ENCODE measurements around the gene GID4. TPM values are rescaled to one million over a fixed set of nuclear protein-coding genes. Genes with fewer than 3 reads are reported as not detected.

Gene GID4
- total and polyA plus RNA-seq, 2 of the 4 experiments (the other 2 are of a cell fraction) = 3.9 to 5.6 TPM

DNA sequence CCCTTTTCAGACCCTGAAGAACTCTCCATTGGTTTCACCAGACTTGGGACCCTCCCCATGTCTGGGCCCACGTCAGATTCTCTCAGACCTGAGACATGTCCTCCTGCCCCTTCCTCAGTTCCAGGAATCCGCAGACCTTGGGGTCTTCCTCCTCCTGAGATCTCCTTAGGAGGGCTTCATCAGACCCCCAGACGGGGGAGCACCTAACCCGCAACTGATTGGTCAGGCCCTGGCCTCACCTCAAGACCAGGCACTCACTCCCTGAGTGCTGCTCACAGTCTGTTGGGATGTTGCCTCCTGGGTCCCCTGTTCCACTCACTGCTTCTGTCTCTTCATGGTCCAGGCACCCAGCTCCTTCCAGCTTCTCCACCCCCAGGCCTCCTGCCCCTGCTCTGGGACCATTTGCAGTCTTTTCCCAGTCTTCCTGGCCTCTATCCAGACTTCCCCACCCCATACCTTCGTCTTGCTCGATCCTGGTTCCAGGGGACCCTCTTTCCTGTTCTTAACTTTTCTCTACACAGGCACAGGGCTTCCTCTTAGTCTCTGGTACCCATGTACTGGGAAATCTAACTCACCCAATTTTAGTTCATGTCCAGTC, 1.2 kb downstream of the GID4 start:
- Histone ChIP-seq H3K27ac (ENCODE audit: insufficient read depth, low read length) (peak overlapping the region; percentile 6; the same call in 1 of the 2 replicates), H3K56ac (ENCODE audit: extremely low read depth, insufficient read depth, low read length) (peak overlapping the region; percentile 48), H3K79me1 (ENCODE audit: low read depth in 1 of 2, low read length in 2 of 2) (peaks cover 45 to 60% of the 10 kb centered on the region in 2 experiments), H2BK20ac (ENCODE audit: low read depth, low read length) (no peak overlapping the region), H3K4ac (ENCODE audit: low read depth, low read length) (peak overlapping the region; percentile 53), H3K4me3 (ENCODE audit: insufficient read depth, low read depth, low read length) (peak overlapping the region; percentile 66), H2BK15ac (ENCODE audit: low read depth, low read length) (no peak overlapping the region), H2BK5ac (ENCODE audit: low read depth, low read length, poor library complexity, severe bottlenecking) (no peak overlapping the region), H3K18ac (ENCODE audit: low read depth, low read length) (no peak overlapping the region), H3K9ac (ENCODE audit: low read depth, low read length) (peak overlapping the region; percentile 61), H3K27me3 (ENCODE audit: control insufficient read depth, insufficient read depth, low read length) (no peaks in the 10 kb centered on the region), H4K91ac (ENCODE audit: insufficient read depth, low read depth, low read length) (no peak overlapping the region), H2BK120ac (ENCODE audit: low read depth, low read length) (no peak overlapping the region), H2AK9ac (replicated peaks; ENCODE audit: low read depth, low read length, poor library complexity) (peak overlapping the region; percentile 93), H4K20me1 (ENCODE audit: insufficient read depth, low read length) (peaks cover 11% of the 10 kb centered on the region; the same call in 1 of the 2 replicates), H3K9me3 (ENCODE audit: control insufficient read depth, insufficient read depth, low read length) (no peaks in the 10 kb centered on the region), H4K8ac (ENCODE audit: low read depth in 2 of 2, low read length in 2 of 2) (peak overlapping the region in 1 of 2 experiments; percentile 11; a peak in 3 of 4 replicates), H4K5ac (ENCODE audit: low read depth, low read length) (peak overlapping the region; percentile 33; the same call in 1 of the 2 replicates), H3K14ac (replicated peaks; ENCODE audit: low read depth, low read length) (peak overlapping the region; percentile 50), H3K9me1 (ENCODE audit: insufficient read depth, low read length) (peaks cover 7% of the 10 kb centered on the region), H2AK5ac (ENCODE audit: low read depth, low read length) (peak overlapping the region; percentile 69), H3K4me1 (ENCODE audit: control insufficient read depth, insufficient read depth, low read length) (peaks cover 14% of the 10 kb centered on the region), H3K36me3 (ENCODE audit: control insufficient read depth, insufficient read depth, low read length) (0 out of 2 replicates have a peak, but pooled peaks cover 2% of the 10 kb centered on the region), H3K4me2 (ENCODE audit: low read depth, low read length) (peak overlapping the region; percentile 99), H2AFZ (replicated peaks; ENCODE audit: low read length, poor library complexity) (peak overlapping the region; percentile 98), H3K23ac (ENCODE audit: low read depth, low read length) (peak overlapping the region; percentile 49)
- ATAC-seq (ENCODE audit: low read depth) (no peak), DNase-seq (no peak)
- 28% methylated on average over 4 of the region's 6 CpGs; no CpG with 5 or more reads in 1 of the 2 experiments for WGBS, 2 experiments (ENCODE audit: extremely low coverage in 2 of 2, insufficient read length in 1 of 2)
- ChIA-PET POLR2A (ENCODE audit: unreplicated experiment) (no interaction called here), CTCF (no interaction called here)
- BruUV-seq (replicated peaks) = TSS peak; percentile 14
- dilution Hi-C loops (cut with HindIII; ENCODE audit: low sequenced_read_pairs, unreplicated experiment) (no loop called here), intact Hi-C loops (cut with micrococcal nuclease) (no loop called here), in situ Hi-C loops (cut with MboI; ENCODE audit: low sequenced_read_pairs) (no loop called here)
- TF ChIP-seq ELK1 (IDR thresholded peaks at IDR 0.05; ENCODE audit: borderline replicate concordance, low read depth, low read length) (no peak), RAD21 (IDR thresholded peaks at IDR 0.05; ENCODE audit: low read length) (no peak), RFX5 (IDR thresholded peaks at IDR 0.05; ENCODE audit: low read depth, low read length) (no peak), RCOR1 (IDR thresholded peaks at IDR 0.05; ENCODE audit: insufficient replicate concordance, low read length) (no peak), MAFK (IDR thresholded peaks at IDR 0.05; ENCODE audit: low read depth, low read length) (no peak), MXI1 (IDR thresholded peaks at IDR 0.05; ENCODE audit: borderline replicate concordance, low read depth, low read length) (no peak), POLR2A (IDR thresholded peaks at IDR 0.05; ENCODE audit: low read depth, low read length) (no peak)
- TF ChIP-seq, protein P1, sequence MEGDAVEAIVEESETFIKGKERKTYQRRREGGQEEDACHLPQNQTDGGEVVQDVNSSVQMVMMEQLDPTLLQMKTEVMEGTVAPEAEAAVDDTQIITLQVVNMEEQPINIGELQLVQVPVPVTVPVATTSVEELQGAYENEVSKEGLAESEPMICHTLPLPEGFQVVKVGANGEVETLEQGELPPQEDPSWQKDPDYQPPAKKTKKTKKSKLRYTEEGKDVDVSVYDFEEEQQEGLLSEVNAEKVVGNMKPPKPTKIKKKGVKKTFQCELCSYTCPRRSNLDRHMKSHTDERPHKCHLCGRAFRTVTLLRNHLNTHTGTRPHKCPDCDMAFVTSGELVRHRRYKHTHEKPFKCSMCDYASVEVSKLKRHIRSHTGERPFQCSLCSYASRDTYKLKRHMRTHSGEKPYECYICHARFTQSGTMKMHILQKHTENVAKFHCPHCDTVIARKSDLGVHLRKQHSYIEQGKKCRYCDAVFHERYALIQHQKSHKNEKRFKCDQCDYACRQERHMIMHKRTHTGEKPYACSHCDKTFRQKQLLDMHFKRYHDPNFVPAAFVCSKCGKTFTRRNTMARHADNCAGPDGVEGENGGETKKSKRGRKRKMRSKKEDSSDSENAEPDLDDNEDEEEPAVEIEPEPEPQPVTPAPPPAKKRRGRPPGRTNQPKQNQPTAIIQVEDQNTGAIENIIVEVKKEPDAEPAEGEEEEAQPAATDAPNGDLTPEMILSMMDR (conservative IDR thresholded peaks at IDR 0.05; ENCODE audit: low read depth, low read length) = no peak

All from IMR-90 (cell line).